ENCODE results near the gene CACNG4. TPM values are rescaled to one million over a fixed set of nuclear protein-coding genes. Genes with fewer than 3 reads are reported as not detected.

Gene CACNG4
- total RNA-seq, 1 donor from 2014 or later = 9.5 TPM

GRCh38 chr17:66980896-66981295 lies 16.4 kb downstream of the CACNG4 start:
- Mint-ChIP-seq H3K4me1 (peaks cover 15% of the 10 kb centered on the region), H3K27me3 (ENCODE audit: low read depth) (peaks cover 32% of the 10 kb centered on the region), H3K27ac (no peak overlapping the region), H3K4me3 (no peak overlapping the region), H3K36me3 (no peaks in the 10 kb centered on the region), H3K9me3 (no peaks in the 10 kb centered on the region)
- TF ChIP-seq CTCF (IDR thresholded peaks at IDR 0.05; ENCODE audit: unreplicated experiment) = no peak
- no peak for DNase-seq (ENCODE audit: low spot score in 2 of 2, unreplicated experiment in 2 of 2)

- peaks cover 11% of the 10 kb centered on the region for H3K4me1 Mint-ChIP-seq
- no peak for DNase-seq (ENCODE audit: low spot score in 2 of 2, unreplicated experiment in 2 of 2)
- H3K4me3 Mint-ChIP-seq = no peak overlapping the region
- TF ChIP-seq CTCF (IDR thresholded peaks at IDR 0.05; ENCODE audit: unreplicated experiment) = no peak
- H3K36me3 Mint-ChIP-seq = no peaks in the 10 kb centered on the region
- no peak overlapping the region for H3K27ac Mint-ChIP-seq
- H3K9me3 Mint-ChIP-seq = no peaks in the 10 kb centered on the region
- peaks cover 27% of the 10 kb centered on the region for H3K27me3 Mint-ChIP-seq (ENCODE audit: low read depth)
Measured at GRCh38 chr17:66981983-66982508, 17.5 kb downstream of the CACNG4 start.

- no peak overlapping the region for H3K4me3 Mint-ChIP-seq
Measured at GRCh38 chr17:66983414-66984021, 19.0 kb downstream of the CACNG4 start.

DNA sequence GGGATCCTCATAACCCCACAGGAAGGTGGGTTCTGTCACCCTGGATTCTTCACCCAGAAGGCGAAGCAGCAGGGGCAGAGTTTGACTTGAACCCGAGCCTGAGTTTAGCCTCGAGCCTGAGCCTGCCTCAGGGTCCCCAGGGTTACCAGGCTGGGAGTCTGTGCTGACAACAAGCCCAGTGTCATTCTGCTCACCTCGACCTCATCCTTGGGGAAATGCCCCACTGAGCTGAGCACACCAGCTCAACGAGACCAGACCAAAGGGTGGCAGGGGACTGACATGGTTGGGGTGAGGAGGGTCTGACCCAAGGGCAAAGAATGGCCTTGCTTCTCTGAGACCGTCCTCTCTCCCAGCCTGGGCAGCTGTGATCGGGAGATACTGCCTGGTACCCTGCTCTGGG lies 20.2 kb downstream of the CACNG4 start:
- DNase-seq (ENCODE audit: low spot score in 2 of 2, unreplicated experiment in 2 of 2) = no peak
- no peak overlapping the region for H3K4me3 Mint-ChIP-seq
- no peaks in the 10 kb centered on the region for H3K9me3 Mint-ChIP-seq
- H3K36me3 Mint-ChIP-seq = no peaks in the 10 kb centered on the region
- H3K4me1 Mint-ChIP-seq = peaks cover 4% of the 10 kb centered on the region
- no peak for TF ChIP-seq CTCF (IDR thresholded peaks at IDR 0.05; ENCODE audit: unreplicated experiment)
- no peak overlapping the region for H3K27ac Mint-ChIP-seq
- peaks cover 28% of the 10 kb centered on the region for H3K27me3 Mint-ChIP-seq (ENCODE audit: low read depth)

More at GRCh38 chr17:66983414-66984021, 19.0 kb downstream of the CACNG4 start:
- Mint-ChIP-seq H3K4me1 (peaks cover 11% of the 10 kb centered on the region), H3K9me3 (no peaks in the 10 kb centered on the region), H3K27ac (no peak overlapping the region), H3K36me3 (no peaks in the 10 kb centered on the region), H3K27me3 (ENCODE audit: low read depth) (peaks cover 31% of the 10 kb centered on the region)
- no peak for DNase-seq (ENCODE audit: low spot score in 2 of 2, unreplicated experiment in 2 of 2)
- no peak for TF ChIP-seq CTCF (IDR thresholded peaks at IDR 0.05; ENCODE audit: unreplicated experiment)

DNA sequence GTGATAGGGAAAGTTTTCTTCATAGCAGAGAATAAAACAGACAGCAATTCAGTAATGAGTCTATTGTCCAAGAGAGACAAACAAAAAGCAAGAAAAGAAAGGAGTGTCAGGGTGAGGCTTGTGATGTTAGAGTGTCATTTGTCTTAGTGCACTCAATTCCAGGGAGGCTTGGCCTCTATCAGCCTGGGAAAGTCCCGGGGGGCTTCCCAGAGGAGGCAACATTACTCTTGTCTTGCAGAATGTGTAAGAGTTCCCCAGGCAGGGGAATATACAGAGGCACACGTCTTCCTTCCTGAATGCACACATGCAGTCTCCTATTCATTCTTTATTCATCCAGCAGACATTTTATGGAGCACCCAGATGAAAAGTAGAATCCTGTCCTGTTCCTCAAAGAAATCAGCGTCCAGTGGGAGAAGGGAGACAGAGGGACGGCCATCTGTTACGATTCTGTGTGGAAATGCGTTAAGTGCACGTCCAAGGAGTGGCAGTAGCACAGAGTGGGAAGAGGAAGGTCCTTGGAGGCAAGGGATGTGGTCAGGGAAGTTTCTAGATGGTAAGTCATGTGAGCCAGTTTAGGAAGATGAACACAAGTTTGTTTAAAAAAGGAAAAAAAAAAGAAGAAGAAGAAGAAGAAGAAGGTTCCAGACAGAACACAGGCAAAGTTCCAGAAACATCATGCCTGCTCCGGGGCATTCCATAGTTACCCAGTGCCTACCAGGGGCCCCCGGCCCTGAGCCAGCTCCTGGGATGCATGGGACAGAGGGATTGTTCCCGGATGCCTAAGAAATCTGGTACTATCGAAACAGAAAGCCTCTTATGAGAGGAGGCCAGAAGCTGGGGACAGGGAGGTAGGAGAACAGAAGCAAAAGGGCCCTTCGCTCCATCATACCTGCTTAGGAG lies 21.1 kb downstream of the CACNG4 start:
- H3K36me3 Mint-ChIP-seq = no peaks in the 10 kb centered on the region
- TF ChIP-seq CTCF (IDR thresholded peaks at IDR 0.05; ENCODE audit: unreplicated experiment) = no peak
- H3K4me1 Mint-ChIP-seq = no peaks in the 10 kb centered on the region
- no peaks in the 10 kb centered on the region for H3K9me3 Mint-ChIP-seq
- DNase-seq (ENCODE audit: low spot score in 2 of 2, unreplicated experiment in 2 of 2) = no peak
- no peak overlapping the region for H3K27ac Mint-ChIP-seq
- H3K27me3 Mint-ChIP-seq (ENCODE audit: low read depth) = peaks cover 28% of the 10 kb centered on the region
- no peak overlapping the region for H3K4me3 Mint-ChIP-seq
